Measurements from ENCODE around the gene MARCHF4.

- TF ChIP-seq CTCF (conservative IDR thresholded peaks at IDR 0.05 in 1 of 2, IDR thresholded peaks at IDR 0.05 in 1 of 2; ENCODE audit: low read depth in 1 of 2, low read length in 2 of 2) (no peak), EZH2 (IDR thresholded peaks at IDR 0.05; ENCODE audit: low read length, missing control alignments) (no peak)
Measured at GRCh38 chr2:216406826-216407225, 34.5 kb upstream of the MARCHF4 start.
